Measurements from ENCODE around the gene ARHGEF9. TPM values are rescaled to one million over a fixed set of nuclear protein-coding genes. Genes with fewer than 3 reads are reported as not detected.
A peak's percentile ranks its signal among the peaks of the same experiment; 100 is the strongest.

Gene ARHGEF9
- total RNA-seq, 1 donor from 2014 or later, result 46.0 TPM

DNA sequence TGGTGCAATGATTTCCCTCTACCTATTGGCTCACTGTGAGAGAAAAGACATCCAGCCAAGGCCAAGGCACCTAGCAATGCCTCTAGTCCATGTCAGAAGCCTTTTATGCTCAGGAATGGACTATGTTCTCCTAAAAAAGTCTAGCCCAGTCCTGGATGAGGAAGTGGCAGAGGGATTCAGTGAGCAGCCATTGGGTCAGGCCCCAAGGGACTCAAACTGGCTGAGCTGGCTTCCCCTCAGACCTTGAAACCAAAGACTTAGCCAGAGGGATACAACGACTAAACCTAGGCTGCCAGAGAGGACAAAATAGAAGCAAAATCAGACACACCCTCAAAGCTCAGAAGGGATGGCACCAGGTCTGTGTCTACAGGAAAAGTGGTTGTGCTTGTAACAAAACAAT, 49.1 kb downstream of the ARHGEF9 start:
- Histone ChIP-seq H3K79me2 (ENCODE audit: insufficient read depth, low read length) (no peaks in the 10 kb centered on the region), H3K9ac (ENCODE audit: low read length) (no peak overlapping the region), H3K4me1 (ENCODE audit: insufficient read depth, low read length) (no peaks in the 10 kb centered on the region), H3K4me2 (ENCODE audit: low read length) (no peak overlapping the region), H3K27me3 (ENCODE audit: insufficient read depth, low read length) (no peaks in the 10 kb centered on the region), H4K20me1 (ENCODE audit: insufficient read depth, low read length) (peaks cover 9% of the 10 kb centered on the region), H3K36me3 (ENCODE audit: insufficient read depth, low read length) (no peaks in the 10 kb centered on the region), H3K9me3 (ENCODE audit: insufficient read depth, low read depth, low read length) (no peaks in the 10 kb centered on the region), H3K27ac (ENCODE audit: low read depth, low read length) (no peak overlapping the region), H3K4me3 (ENCODE audit: insufficient read depth, low read depth, low read length) (no peak overlapping the region), H2AFZ (ENCODE audit: low read depth, low read length) (no peak overlapping the region)
- H3K4me1 Mint-ChIP-seq (ENCODE audit: low read depth, unreplicated experiment), result peaks cover 11% of the 10 kb centered on the region
- no peaks in the 10 kb centered on the region for H3K9me3 Mint-ChIP-seq (ENCODE audit: unreplicated experiment)
- DNase-seq (ENCODE audit: low read depth) (no peak), FAIRE-seq (peak; percentile 83)
- H3K4me3 Mint-ChIP-seq (ENCODE audit: unreplicated experiment), result no peak overlapping the region
- no peaks in the 10 kb centered on the region for H3K27me3 Mint-ChIP-seq (ENCODE audit: low read depth, unreplicated experiment)
- peaks cover 7% of the 10 kb centered on the region for H3K36me3 Mint-ChIP-seq (ENCODE audit: low read depth, unreplicated experiment)
- TF ChIP-seq EZH2 (IDR thresholded peaks at IDR 0.05; ENCODE audit: insufficient read depth, low read length), result no peak
- TF ChIP-seq, protein P1, sequence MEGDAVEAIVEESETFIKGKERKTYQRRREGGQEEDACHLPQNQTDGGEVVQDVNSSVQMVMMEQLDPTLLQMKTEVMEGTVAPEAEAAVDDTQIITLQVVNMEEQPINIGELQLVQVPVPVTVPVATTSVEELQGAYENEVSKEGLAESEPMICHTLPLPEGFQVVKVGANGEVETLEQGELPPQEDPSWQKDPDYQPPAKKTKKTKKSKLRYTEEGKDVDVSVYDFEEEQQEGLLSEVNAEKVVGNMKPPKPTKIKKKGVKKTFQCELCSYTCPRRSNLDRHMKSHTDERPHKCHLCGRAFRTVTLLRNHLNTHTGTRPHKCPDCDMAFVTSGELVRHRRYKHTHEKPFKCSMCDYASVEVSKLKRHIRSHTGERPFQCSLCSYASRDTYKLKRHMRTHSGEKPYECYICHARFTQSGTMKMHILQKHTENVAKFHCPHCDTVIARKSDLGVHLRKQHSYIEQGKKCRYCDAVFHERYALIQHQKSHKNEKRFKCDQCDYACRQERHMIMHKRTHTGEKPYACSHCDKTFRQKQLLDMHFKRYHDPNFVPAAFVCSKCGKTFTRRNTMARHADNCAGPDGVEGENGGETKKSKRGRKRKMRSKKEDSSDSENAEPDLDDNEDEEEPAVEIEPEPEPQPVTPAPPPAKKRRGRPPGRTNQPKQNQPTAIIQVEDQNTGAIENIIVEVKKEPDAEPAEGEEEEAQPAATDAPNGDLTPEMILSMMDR (IDR thresholded peaks at IDR 0.05; ENCODE audit: insufficient read depth, low read depth, low read length), result no peak
- H3K27ac Mint-ChIP-seq (ENCODE audit: unreplicated experiment), result no peak overlapping the region

DNA sequence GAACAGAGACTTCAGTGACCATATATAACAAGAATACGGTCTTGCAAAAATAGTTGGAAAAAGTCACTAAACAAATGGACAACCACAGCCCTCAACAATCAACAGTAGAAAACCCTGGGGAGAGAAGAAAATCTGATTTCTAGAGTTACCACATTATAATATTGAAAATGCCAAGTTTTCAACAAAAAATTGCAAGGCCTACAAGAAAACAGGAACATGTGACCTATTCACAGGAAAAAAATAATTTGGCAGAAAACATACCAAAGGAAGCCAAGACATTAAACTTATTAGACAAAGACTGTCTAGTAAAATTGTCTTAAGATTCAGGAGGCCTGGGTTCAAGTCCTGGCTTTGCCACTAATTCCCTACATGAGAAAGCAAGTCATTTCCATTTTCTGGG, 64.7 kb downstream of the ARHGEF9 start:
- Mint-ChIP-seq H3K27ac (ENCODE audit: unreplicated experiment) (no peak overlapping the region), H3K4me3 (ENCODE audit: unreplicated experiment) (no peak overlapping the region), H3K9me3 (ENCODE audit: unreplicated experiment) (no peaks in the 10 kb centered on the region), H3K27me3 (ENCODE audit: low read depth, unreplicated experiment) (no peaks in the 10 kb centered on the region), H3K36me3 (ENCODE audit: low read depth, unreplicated experiment) (peaks cover 5% of the 10 kb centered on the region), H3K4me1 (ENCODE audit: low read depth, unreplicated experiment) (peaks cover 3% of the 10 kb centered on the region)
- TF ChIP-seq EZH2 (IDR thresholded peaks at IDR 0.05; ENCODE audit: insufficient read depth, low read length), result no peak
- TF ChIP-seq, protein P1 (IDR thresholded peaks at IDR 0.05; ENCODE audit: insufficient read depth, low read depth, low read length), result no peak
- Histone ChIP-seq H3K27ac (ENCODE audit: low read depth, low read length) (no peak overlapping the region), H3K36me3 (ENCODE audit: insufficient read depth, low read length) (peaks cover 2% of the 10 kb centered on the region), H3K4me1 (ENCODE audit: insufficient read depth, low read length) (no peaks in the 10 kb centered on the region), H3K4me3 (ENCODE audit: insufficient read depth, low read depth, low read length) (no peak overlapping the region), H3K9me3 (ENCODE audit: insufficient read depth, low read depth, low read length) (no peaks in the 10 kb centered on the region), H3K79me2 (ENCODE audit: insufficient read depth, low read length) (no peaks in the 10 kb centered on the region), H4K20me1 (ENCODE audit: insufficient read depth, low read length) (no peaks in the 10 kb centered on the region), H3K27me3 (ENCODE audit: insufficient read depth, low read length) (no peaks in the 10 kb centered on the region), H2AFZ (ENCODE audit: low read depth, low read length) (no peak overlapping the region), H3K4me2 (ENCODE audit: low read length) (no peak overlapping the region), H3K9ac (ENCODE audit: low read length) (no peak overlapping the region)
- FAIRE-seq (no peak), DNase-seq (ENCODE audit: low read depth) (no peak)

DNA sequence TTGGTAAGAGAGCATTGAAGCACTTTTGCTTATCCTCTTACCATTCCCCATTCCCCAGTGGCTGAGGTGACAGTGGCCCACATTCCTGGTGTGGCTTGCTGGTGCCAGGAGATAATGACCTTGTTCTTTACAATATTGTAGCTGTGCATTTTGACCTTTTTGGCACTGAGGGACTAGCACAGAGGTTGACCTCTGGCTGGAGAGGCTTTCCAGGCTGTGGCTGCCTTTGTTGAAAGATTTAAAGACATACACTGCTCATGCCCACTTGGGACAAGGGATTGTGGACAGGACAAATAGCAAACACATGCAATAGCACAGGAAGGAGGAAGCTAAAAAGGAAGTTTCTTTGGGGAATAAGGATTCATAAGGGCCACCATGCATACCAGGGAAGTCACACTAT, 65.4 kb downstream of the ARHGEF9 start:
- H3K27ac Mint-ChIP-seq (ENCODE audit: unreplicated experiment), result no peak overlapping the region
- peak; percentile 92 for FAIRE-seq

More for the DNA sequence above, 65.4 kb downstream of the ARHGEF9 start:
- no peaks in the 10 kb centered on the region for H4K20me1 ChIP-seq (ENCODE audit: insufficient read depth, low read length)
- H3K36me3 ChIP-seq (ENCODE audit: insufficient read depth, low read length), result peaks cover 2% of the 10 kb centered on the region
- no peaks in the 10 kb centered on the region for H3K79me2 ChIP-seq (ENCODE audit: insufficient read depth, low read length)
- H3K4me3 Mint-ChIP-seq (ENCODE audit: unreplicated experiment), result no peak overlapping the region
- no peaks in the 10 kb centered on the region for H3K27me3 ChIP-seq (ENCODE audit: insufficient read depth, low read length)
- no peak overlapping the region for H2AFZ ChIP-seq (ENCODE audit: low read depth, low read length)
- no peak overlapping the region for H3K27ac ChIP-seq (ENCODE audit: low read depth, low read length)
- H3K4me3 ChIP-seq (ENCODE audit: insufficient read depth, low read depth, low read length), result no peak overlapping the region
- H3K9me3 ChIP-seq (ENCODE audit: insufficient read depth, low read depth, low read length), result no peaks in the 10 kb centered on the region
- no peak overlapping the region for H3K9ac ChIP-seq (ENCODE audit: low read length)
- no peaks in the 10 kb centered on the region for H3K27me3 Mint-ChIP-seq (ENCODE audit: low read depth, unreplicated experiment)
- H3K4me1 ChIP-seq (ENCODE audit: insufficient read depth, low read length), result no peaks in the 10 kb centered on the region
- no peak overlapping the region for H3K4me2 ChIP-seq (ENCODE audit: low read length)
- H3K36me3 Mint-ChIP-seq (ENCODE audit: low read depth, unreplicated experiment), result peaks cover 5% of the 10 kb centered on the region
- peaks cover 3% of the 10 kb centered on the region for H3K4me1 Mint-ChIP-seq (ENCODE audit: low read depth, unreplicated experiment)
- no peaks in the 10 kb centered on the region for H3K9me3 Mint-ChIP-seq (ENCODE audit: unreplicated experiment)
- no peak for DNase-seq (ENCODE audit: low read depth)
- TF ChIP-seq EZH2 (IDR thresholded peaks at IDR 0.05; ENCODE audit: insufficient read depth, low read length), result no peak
